H9 (cell line): Measurements from ENCODE around the gene FGF12. TPM values are rescaled to one million over a fixed set of nuclear protein-coding genes. Genes with fewer than 3 reads are reported as not detected.

Experiments
- DNase-seq: peaks from one replicate; pipeline ENCODE4 v3.0.0-alpha.2; 2017
- H2AFZ ChIP-seq: one replicate; pipeline ENCODE4 v1.6.1; 2013; ENCODE audit warnings: mild to moderate bottlenecking, low read length, control low read depth, moderate library complexity
- H2AK5ac ChIP-seq: 2 replicates; pipeline ENCODE4 v1.6.1; 2013; ENCODE audit warnings: low read length, control low read depth, mixed read lengths; ENCODE audit not compliant: insufficient read length
- H2BK120ac ChIP-seq: one replicate; pipeline ENCODE4 v1.6.1; 2013; ENCODE audit warnings: low read depth, mild to moderate bottlenecking, low read length, control low read depth, inconsistent platforms; ENCODE audit not compliant: poor library complexity, severe bottlenecking
- H2BK12ac ChIP-seq: 2 replicates; pipeline ENCODE4 v1.6.1; 2013; ENCODE audit warnings: low read length, control low read depth, mixed read lengths, low read depth; ENCODE audit not compliant: insufficient read length
- H2BK15ac ChIP-seq: 2 replicates; pipeline ENCODE4 v1.6.1; 2013; ENCODE audit warnings: low read depth, low read length, control low read depth
- H2BK20ac ChIP-seq: one replicate; pipeline ENCODE4 v1.6.1; 2013; ENCODE audit warnings: low read depth, mild to moderate bottlenecking, low read length, control low read depth, inconsistent platforms; ENCODE audit not compliant: poor library complexity, severe bottlenecking
- H2BK5ac ChIP-seq: 2 replicates; pipeline ENCODE4 v1.6.1; 2013; ENCODE audit warnings: low read length, control low read depth, mixed read lengths; ENCODE audit not compliant: insufficient read length
- H3K14ac ChIP-seq: 2 replicates; pipeline ENCODE4 v1.6.1; 2013; ENCODE audit warnings: low read length, control low read depth; ENCODE audit not compliant: insufficient read depth
- H3K18ac ChIP-seq: 2 replicates; pipeline ENCODE4 v1.6.1; 2013; ENCODE audit warnings: low read depth, mild to moderate bottlenecking, mixed read lengths, low read length, control low read depth; ENCODE audit not compliant: insufficient read length
- H3K23ac ChIP-seq: 2 replicates; pipeline ENCODE4 v1.6.1; 2013; ENCODE audit warnings: low read length, control low read depth, mixed read lengths, low read depth; ENCODE audit not compliant: insufficient read length
- H3K23me2 ChIP-seq: 2 replicates; pipeline ENCODE4 v1.6.1; 2013; ENCODE audit warnings: low read depth, mild to moderate bottlenecking, mixed read lengths, low read length, control low read depth; ENCODE audit not compliant: insufficient read length, poor library complexity, severe bottlenecking
- H3K27ac ChIP-seq: 2 replicates; pipeline ENCODE4 v1.5.1; 2013; ENCODE audit warnings: low read length, control low read depth, mixed read lengths, low read depth; ENCODE audit not compliant: insufficient read length
- H3K27me3 ChIP-seq: 2 replicates; pipeline ENCODE4 v1.6.1; 2013; ENCODE audit warnings: low read length, control low read depth, inconsistent platforms; ENCODE audit not compliant: insufficient read depth
- H3K4ac ChIP-seq: 2 replicates; pipeline ENCODE4 v1.6.1; 2013; ENCODE audit warnings: low read depth, mild to moderate bottlenecking, control low read depth, inconsistent platforms, low read length, moderate library complexity
- H3K4me1 ChIP-seq: 2 replicates; pipeline ENCODE4 v1.6.1; 2013; ENCODE audit warnings: low read length, control low read depth, inconsistent platforms; ENCODE audit not compliant: insufficient read depth
- H3K4me2 ChIP-seq: 2 replicates; pipeline ENCODE4 v1.6.1; 2013; ENCODE audit warnings: low read length, control low read depth, mixed read lengths; ENCODE audit not compliant: insufficient read length, insufficient read depth
- H3K56ac ChIP-seq: 2 replicates; pipeline ENCODE4 v1.6.1; 2013; ENCODE audit warnings: low read depth, mild to moderate bottlenecking, mixed read lengths, low read length, control low read depth; ENCODE audit not compliant: insufficient read length
- H3K79me1 ChIP-seq: 2 replicates; pipeline ENCODE4 v1.6.1; 2013; ENCODE audit warnings: low read depth, mild to moderate bottlenecking, moderate library complexity, low read length, control low read depth, inconsistent platforms; ENCODE audit not compliant: insufficient read depth, poor library complexity, severe bottlenecking
- H3K79me2 ChIP-seq: 2 replicates; pipeline ENCODE4 v1.6.1; 2013; ENCODE audit warnings: low read length, control low read depth, inconsistent platforms; ENCODE audit not compliant: insufficient read depth
- H3K9ac ChIP-seq: 2 replicates; pipeline ENCODE4 v1.6.1; 2013; ENCODE audit warnings: low read length, control low read depth, mixed read lengths; ENCODE audit not compliant: insufficient read length; ENCODE audit errors: extremely low read depth
- H3K9me3 ChIP-seq: one replicate; pipeline ENCODE4 v1.6.1; 2013; ENCODE audit warnings: low read depth, low read length, inconsistent platforms; ENCODE audit not compliant: control insufficient read depth
- H3T11ph ChIP-seq: one replicate; pipeline ENCODE4 v1.6.1; 2013; ENCODE audit warnings: mild to moderate bottlenecking, low read length, control low read depth, inconsistent platforms
- H4K20me1 ChIP-seq: one replicate; pipeline ENCODE4 v1.6.1; 2013; ENCODE audit not compliant: control insufficient read depth, insufficient read length, insufficient read depth
- H4K5ac ChIP-seq: 2 replicates; pipeline ENCODE4 v1.6.1; 2013; ENCODE audit warnings: low read depth, mild to moderate bottlenecking, mixed read lengths, low read length, control low read depth; ENCODE audit not compliant: insufficient read length
- H4K8ac ChIP-seq: replicated peaks from 2 replicates; pipeline ENCODE4 v1.6.1; 2013; ENCODE audit warnings: low read length, control low read depth, mixed read lengths, low read depth; ENCODE audit not compliant: insufficient read length
- H4K91ac ChIP-seq: 2 replicates; pipeline ENCODE4 v1.6.1; 2013; ENCODE audit warnings: low read depth, mild to moderate bottlenecking, moderate library complexity, mixed read lengths, low read length, control low read depth; ENCODE audit not compliant: insufficient read length
- H3K27ac Mint-ChIP-seq, 3 experiments: 2 replicates in 2 of 3; 3 replicates in 1 of 3; pipeline ENCODE4 v1.8.0; 2020 to 2021; ENCODE audit warnings: mixed read lengths in 3 of 3, mild to moderate bottlenecking in 1 of 3, moderate library complexity in 1 of 3
- H3K27me3 Mint-ChIP-seq: 2 replicates; pipeline ENCODE4 v1.8.0; 2021; ENCODE audit warnings: low read depth, mild to moderate bottlenecking, moderate library complexity, mixed read lengths
- H3K36me3 Mint-ChIP-seq, 3 experiments: 2 replicates in 2 of 3; 3 replicates in 1 of 3; pipeline ENCODE4 v1.8.0; 2020 to 2021; ENCODE audit warnings: low read depth in 3 of 3, mixed read lengths in 3 of 3; ENCODE audit not compliant: insufficient read depth in 1 of 3
- H3K4me1 Mint-ChIP-seq, 2 experiments: 2 replicates each; pipeline ENCODE4 v1.8.0; 2020; ENCODE audit warnings: mixed read lengths in 2 of 2
- H3K4me3 Mint-ChIP-seq, 2 experiments: 2 replicates in 1 of 2; 3 replicates in 1 of 2; pipeline ENCODE4 v1.8.0; 2020 to 2021; ENCODE audit warnings: mild to moderate bottlenecking in 2 of 2, mixed read lengths in 2 of 2, moderate library complexity in 1 of 2
- H3K9me3 Mint-ChIP-seq, 2 experiments: 2 replicates in 1 of 2; 3 replicates in 1 of 2; pipeline ENCODE4 v1.8.0; 2020; ENCODE audit warnings: mild to moderate bottlenecking in 2 of 2, mixed read lengths in 2 of 2, moderate library complexity in 1 of 2
- CTCF ChIP-seq: fragments of 200-600 bp; sonication (generic); conservative IDR thresholded peaks from 3 replicates; pipeline ENCODE4 v1.8.0; 2021; ENCODE audit warnings: antibody characterized with exemption, mild to moderate bottlenecking
- WGBS: extraction: QIAGEN DNeasy Blood & Tissue Kit; methylation state at CpG from one replicate; pipeline ENCODE4 v1.1.7; 2013; ENCODE audit warnings: missing lambda C conversion rate, low lambda C conversion rate, mixed read lengths; ENCODE audit not compliant: insufficient read length; ENCODE audit errors: extremely low coverage; 5-methylcytosine and 5-hydroxymethylcytosine counted together
- total RNA-seq: library from RNA; stranded (reverse); gene quantifications from 2 replicates; pipeline ENCODE4 v1.2.1, GENCODE V29; 2021

FGF12 gene
- total RNA-seq, 1 experiment from 2014 or later = 5.6 TPM

- peaks cover 16 to 20% of the 10 kb centered on the region in 2 experiments for H3K4me1 Mint-ChIP-seq
- no peaks in the 10 kb centered on the region for H3K23me2 ChIP-seq
- no peak for TF ChIP-seq CTCF
Observed at GRCh38 chr3:192364316-192364715, 363.0 kb downstream of the FGF12 start.

More at GRCh38 chr3:192364316-192364715, 363.0 kb downstream of the FGF12 start:
- WGBS = no CpG with 5 or more reads among the region's 1 CpG
- H2AK5ac ChIP-seq = no peak overlapping the region
- H3K4ac ChIP-seq = no peak overlapping the region
- H2BK12ac ChIP-seq = no peak overlapping the region
- no peak overlapping the region for H2BK120ac ChIP-seq
- no peaks in the 10 kb centered on the region for H3K79me2 ChIP-seq
- H3K9me3 ChIP-seq = no peaks in the 10 kb centered on the region
- no peaks in the 10 kb centered on the region; the same call in 1 of the 2 replicates for H3K4me1 ChIP-seq
- H3K18ac ChIP-seq = no peak overlapping the region
- H3K56ac ChIP-seq = no peak overlapping the region
- H3K27ac Mint-ChIP-seq = no peak overlapping the region
- no peak overlapping the region for H2AFZ ChIP-seq
- no peak overlapping the region for H3K4me2 ChIP-seq
- H4K5ac ChIP-seq = no peak overlapping the region
- no peak overlapping the region for H3K14ac ChIP-seq
- no peak for DNase-seq
- H2BK5ac ChIP-seq = no peak overlapping the region
- no peaks in the 10 kb centered on the region for H3K79me1 ChIP-seq
- no peak overlapping the region for H2BK15ac ChIP-seq
- no peak overlapping the region for H4K8ac ChIP-seq
- no peaks in the 10 kb centered on the region for H3K36me3 Mint-ChIP-seq
- no peak overlapping the region for H3K4me3 Mint-ChIP-seq
- no peak overlapping the region for H3T11ph ChIP-seq
- no peaks in the 10 kb centered on the region for H3K27me3 Mint-ChIP-seq
- H3K27ac ChIP-seq = no peak overlapping the region
- no peak overlapping the region for H4K91ac ChIP-seq
- no peaks in the 10 kb centered on the region for H4K20me1 ChIP-seq
- no peak overlapping the region for H3K9ac ChIP-seq
- no peak overlapping the region for H3K23ac ChIP-seq
- H3K9me3 Mint-ChIP-seq = no peaks in the 10 kb centered on the region
- H3K27me3 ChIP-seq = no peaks in the 10 kb centered on the region
- no peak overlapping the region for H2BK20ac ChIP-seq
